Dermis blood vessel endothelial cell (primary cell): ENCODE results near the gene ETHE1. TPM values are rescaled to one million over a fixed set of nuclear protein-coding genes. Genes with fewer than 3 reads are reported as not detected.
"Not testable (repeated sequence)": the region's sequence is repeated elsewhere in the genome, so short reads cannot be mapped to it uniquely, and the experiment has no call there.

Experiments used
- DNase-seq: peaks from one replicate; pipeline ENCODE4 v3.0.0; 2010
- total RNA-seq: library from RNA; depleted of rRNA; stranded (reverse); fragments of >200 nt; gene quantifications from 2 replicates; pipeline ENCODE4 v1.2.3, GENCODE V29; 2014

Gene ETHE1
- total RNA-seq, 1 donor from 2014 or later, result 102 TPM

DNA sequence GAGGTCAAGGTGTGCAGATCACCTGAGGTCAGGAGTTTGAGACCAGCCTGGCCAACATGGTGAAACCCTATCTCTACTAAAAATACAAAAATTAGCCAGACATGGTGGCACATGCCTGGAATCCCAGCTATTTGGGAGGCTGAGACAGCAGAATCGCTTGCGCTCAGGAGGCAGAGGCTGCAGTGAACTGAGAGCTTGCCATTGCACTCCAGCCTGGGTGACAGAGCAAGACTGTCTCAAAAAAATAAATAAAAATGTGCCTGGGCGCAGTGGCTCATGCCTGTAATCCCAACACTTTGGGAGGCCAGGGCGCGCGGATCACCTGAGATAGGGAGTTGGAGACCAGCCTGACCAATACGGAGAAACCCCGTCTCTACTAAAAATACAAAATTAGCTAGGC lies 3.3 kb downstream of the ETHE1 start:
- DNase-seq, result not testable (repeated sequence)

GRCh38 chr19:43522929-43523328 lies 4.1 kb downstream of the ETHE1 start:
- no peak for DNase-seq

DNA sequence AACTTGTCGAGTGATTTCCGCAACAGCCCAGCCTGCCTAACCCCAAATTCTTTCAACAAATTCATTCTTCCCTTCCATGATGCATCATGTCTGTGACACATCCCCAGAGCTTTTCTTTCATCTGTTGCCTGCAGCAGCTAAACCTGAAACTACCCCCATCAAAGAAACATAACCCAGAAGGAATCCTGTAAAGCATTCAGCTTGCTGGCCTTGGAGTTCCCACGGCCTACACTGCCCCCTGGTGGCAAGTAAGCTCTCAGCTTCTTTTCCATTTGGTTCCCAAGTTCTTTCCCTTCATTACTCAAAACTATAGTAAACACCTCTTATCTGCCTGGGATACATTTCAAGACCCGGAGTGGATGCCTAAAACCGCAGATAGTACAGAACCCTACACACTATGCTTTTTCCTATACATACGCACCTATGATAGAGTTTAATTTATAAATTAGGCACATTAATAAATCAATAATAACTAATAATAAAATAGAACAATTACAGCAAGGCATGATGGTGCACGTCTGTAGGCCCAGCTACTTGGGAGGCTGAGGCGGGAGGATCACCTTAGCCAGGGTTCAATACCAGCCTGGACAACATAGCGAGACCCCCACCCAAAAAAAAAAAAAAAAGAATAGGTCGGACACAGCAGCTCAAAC lies 7.4 kb downstream of the ETHE1 start:
- DNase-seq, result peak; percentile 92

DNA sequence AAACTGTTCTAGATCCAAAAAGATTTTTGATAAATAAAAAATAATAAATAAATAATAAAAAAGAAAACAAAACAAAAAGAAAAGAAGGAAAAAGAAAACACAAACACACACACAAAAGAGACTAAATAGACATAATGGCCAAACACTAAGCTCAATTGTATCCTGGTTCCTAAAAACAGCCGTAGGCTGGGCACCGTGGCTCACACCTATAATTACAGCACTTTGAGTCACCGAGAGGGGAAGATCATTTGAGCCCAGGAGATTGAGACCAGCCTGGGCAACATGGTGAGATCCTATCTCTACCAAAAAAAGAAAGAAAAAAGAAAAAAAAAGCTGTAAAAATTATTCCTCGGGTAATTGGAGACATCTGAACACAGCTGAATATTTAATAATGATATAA lies 8.9 kb downstream of the ETHE1 start:
- no peak for DNase-seq

DNA sequence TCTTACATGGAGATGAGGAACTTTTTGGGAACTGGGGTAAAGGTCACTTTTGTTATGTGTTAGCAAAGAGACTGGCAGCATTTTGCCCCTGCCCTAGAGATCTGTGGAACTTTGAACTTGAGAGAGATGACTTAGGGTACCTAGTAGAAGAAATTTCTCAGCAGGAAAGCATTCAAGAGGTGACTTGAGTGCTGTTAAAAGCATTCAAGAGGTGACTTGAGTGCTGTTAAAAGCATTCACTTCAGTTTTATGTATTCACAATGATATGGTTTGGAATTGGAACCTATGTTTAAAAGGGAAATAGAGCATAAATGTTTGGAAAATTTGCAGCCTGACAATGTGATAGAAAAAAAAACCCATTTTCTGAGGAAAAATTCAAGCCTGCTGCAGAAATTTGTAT lies 14.6 kb downstream of the ETHE1 start:
- DNase-seq, result not testable (repeated sequence)

DNA sequence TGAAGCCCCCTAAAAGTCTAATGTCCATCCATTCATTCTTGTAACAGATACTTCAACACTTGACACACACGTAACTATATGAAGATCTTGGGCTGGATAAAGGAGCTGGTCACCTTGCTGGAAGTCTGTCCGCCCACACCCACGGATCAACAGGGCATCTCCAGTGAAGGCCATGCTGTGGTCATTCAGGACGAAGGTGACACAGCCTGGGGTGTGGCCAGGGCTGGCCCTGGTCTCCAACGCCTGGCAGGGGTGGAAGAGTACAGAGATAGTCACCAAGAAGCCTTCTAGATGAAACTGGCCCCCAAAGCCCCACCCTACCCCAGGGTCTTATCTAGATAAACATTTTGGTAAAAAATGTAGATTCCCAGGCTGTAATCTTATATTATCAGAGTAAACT lies 15.7 kb downstream of the ETHE1 start:
- DNase-seq, result no peak

DNA sequence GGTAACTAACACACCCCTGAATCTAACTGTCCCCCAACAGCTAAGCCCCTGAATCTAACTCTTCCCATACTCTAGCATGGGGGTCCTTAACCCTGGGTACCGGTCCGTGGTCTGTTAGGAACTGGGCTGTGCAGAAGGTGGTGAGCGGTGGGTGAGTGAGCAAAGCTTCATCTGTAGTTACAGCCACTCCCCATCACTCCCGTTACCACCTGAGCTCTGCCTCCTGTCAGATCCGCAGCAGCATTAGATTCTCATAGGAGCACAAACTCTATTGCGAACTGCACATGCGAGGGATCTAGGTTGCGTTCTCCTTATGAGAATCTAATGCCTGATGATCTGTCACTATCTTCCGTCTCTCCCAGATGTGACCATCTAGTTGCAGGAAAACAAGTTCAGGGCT lies 16.3 kb downstream of the ETHE1 start:
- no peak for DNase-seq

GRCh38 chr19:43507880-43508279 lies 19.1 kb downstream of the ETHE1 start:
- DNase-seq, result no peak

DNA sequence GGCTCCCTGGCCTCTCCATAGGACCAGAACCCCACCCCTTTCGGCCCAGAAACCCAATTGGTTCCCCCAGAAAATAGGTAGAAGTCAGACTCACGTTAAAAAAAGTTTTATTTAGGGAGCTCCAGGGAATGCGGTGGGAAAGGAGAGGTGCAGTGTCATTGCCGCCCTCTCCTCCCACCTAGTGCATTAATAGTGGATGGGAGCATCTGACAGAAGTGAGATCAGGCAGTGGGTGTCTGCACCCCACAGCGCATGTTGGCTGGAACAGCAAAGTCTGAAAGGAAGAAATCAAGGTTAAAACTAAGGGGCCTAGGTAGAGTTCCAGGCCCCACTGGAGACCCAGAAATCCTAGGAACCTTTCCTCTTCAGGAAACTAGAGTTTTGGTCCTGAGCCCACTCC lies 20.4 kb downstream of the ETHE1 start:
- no peak for DNase-seq

DNA sequence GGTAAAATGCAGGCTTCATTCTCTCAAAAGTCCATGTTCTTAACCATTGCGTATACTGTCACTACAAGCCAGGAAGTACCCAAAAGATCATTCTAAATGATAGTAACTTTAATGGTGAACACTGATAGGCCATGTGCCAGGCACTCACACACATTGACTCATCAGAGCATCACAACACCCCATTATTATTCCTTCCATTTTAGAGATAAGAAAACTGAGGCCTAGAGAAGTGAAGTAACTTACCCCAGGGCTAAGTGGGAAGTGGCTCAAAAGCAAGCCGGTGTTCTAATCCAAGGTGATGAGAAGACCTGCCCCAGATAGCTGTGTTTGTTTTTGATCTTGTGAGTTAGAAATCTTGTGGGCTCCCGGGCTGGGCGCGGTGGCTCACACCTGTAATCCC lies 21.1 kb downstream of the ETHE1 start:
- no peak for DNase-seq

GRCh38 chr19:43505186-43505456 lies 21.9 kb downstream of the ETHE1 start:
- no peak for DNase-seq

- peak; percentile 39 for DNase-seq
Measured at GRCh38 chr19:43504426-43505185, 22.4 kb downstream of the ETHE1 start, which contains the start of gene PHLDB3. Gene PHLDB3, minus strand, starts transcription at chr19:43504746. Its CDS starts 628 bp downstream, at chr19:43504118.

- DNase-seq, result peak; percentile 94
Measured at GRCh38 chr19:43503501-43504425, 23.2 kb downstream of the ETHE1 start.

DNA sequence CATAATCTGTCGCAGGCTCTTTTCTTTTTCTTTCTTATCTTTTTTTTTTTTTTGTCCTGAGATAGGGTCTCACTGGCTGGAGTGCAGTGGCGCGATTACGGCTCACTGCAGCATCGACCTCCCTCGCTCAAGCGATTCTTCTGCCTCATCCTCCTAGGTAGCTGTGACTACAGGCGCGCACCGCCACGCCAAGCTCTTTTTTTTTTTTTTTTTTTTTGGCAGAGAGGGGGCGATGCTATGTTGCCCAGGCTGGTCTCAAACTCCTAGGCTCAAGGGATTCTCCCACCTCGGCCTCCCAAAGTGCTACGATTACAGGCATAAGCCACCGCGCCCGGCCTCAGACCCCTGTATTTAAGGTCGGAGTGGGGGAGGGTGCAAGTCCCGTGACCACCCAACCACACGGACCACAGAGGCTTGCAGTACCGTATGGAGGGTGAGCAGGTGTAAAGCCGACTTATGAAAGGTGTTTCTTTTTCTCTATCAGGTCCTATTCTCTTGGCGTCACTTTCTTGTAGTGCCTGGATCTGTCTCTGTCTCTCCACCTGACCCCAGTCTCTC lies 24.5 kb downstream of the ETHE1 start:
- no peak for DNase-seq

- DNase-seq, result no peak
Measured at GRCh38 chr19:43501661-43502418, 25.2 kb downstream of the ETHE1 start.

- no peak for DNase-seq
Measured at GRCh38 chr19:43499042-43499441, 28.0 kb downstream of the ETHE1 start.

DNA sequence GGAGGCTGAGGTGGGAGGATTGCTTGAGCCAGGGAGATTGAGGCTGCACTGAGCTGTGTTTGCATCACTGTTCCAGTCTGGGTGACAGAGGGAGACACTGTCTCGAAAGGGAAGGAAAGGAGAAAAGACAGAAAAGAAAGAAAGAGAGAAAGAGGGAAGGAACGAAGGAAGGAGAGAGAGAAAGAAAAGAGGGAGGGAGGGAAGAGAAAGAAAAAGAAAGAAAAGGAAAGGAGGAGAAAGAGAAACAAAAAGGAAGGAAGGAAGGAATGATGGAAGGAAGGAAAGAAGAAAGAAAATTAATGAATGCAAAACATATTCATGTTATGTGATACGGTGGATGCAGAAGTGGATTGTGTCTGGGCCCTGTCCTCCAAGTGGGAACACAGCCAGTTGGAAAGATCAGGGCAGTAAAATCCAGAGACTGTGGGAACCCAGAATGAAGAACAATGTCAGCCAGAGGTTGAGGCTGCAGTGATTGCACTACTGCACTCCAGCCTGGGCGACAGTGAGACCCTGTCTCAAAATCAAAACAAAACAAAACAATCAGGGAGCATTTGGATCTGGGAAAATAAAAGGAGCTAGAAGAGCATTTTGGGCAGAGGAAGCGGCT lies 28.7 kb downstream of the ETHE1 start:
- DNase-seq, result no peak

GRCh38 chr19:43496960-43497359 lies 30.0 kb downstream of the ETHE1 start:
- DNase-seq, result no peak

DNA sequence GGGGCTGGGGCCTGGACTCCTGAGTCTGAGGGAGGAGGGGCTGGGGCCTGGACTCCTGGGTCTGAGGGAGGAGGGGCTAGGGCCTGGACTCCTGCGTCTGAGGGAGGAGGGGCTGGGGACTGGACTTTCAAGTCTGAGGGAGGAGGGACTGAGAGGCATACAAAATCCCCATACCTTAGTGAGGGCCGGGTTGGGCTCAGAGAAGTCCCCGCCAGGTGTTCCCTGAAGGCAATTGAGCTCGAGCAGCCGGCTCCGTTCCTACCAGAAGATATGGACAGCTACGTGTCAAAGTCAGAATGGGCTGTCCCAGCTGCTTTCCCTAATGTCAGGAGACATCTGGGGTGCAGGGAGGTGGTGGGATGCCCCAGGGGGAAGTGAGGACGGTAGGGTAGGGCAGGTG lies 31.9 kb downstream of the ETHE1 start:
- DNase-seq, result no peak

DNA sequence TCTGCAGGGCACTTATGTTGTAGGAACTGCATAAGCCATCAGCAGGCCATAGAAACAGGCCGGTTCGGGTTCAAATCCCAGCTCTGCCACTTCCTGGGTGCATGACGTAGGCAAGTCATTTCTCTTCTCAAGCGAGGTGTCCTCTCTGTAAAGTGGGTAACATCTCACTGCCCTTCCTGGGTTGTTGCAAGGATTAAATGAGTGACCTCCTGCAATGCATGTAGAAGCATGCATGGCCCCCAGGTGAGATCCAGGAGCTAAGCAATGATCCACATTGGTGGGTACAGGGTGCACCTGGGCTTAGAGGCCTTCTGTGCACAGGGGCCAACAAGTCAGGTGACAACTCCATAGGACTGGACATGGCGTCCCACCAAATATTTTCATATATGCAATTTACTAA lies 36.2 kb downstream of the ETHE1 start:
- DNase-seq, result no peak

GRCh38 chr19:43489979-43490599 lies 36.9 kb downstream of the ETHE1 start:
- DNase-seq, result no peak
